GM19372 (cell line): ENCODE measurements around the gene ULK3.

Source experiments
- ATAC-seq: cut with Tn5 transposase; IDR thresholded peaks from one replicate; pipeline ENCODE4 v1.9.1; 2021; ENCODE audit warnings: mild to moderate bottlenecking, low read depth, moderate library complexity; ENCODE audit not compliant: unreplicated experiment

The ULK3 gene

DNA sequence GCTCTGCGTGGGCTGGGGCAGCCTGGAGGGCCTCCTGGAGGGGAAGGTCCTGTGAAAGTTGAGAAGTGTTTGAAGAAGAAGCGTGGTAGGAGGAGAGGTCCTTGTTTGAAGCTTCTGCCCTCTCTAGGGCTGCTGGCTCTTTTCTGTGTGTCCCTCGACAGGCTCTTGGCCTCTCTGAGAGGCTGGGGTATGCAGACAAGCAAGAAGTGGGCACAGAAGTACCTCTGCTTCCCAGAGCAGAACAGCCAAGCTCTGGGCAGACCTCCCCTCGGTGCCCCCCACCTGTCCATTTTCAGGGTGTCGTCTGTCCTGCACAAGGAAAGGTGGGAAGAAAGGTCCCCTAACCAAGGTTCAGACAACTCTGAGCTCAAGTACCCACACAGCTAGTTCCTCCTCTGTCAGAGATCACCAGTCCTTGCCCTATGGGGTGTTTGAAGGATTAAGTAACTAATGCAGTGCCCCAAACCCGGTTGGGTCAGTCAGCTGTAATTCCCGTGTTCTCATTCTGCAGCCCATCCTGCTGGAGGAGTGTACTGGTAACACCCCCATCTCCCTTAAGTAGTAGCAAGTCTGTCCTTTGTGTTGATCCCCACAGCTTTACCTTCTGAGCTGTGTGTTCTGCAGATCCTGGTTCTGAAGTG is 54.8 kb downstream of the ULK3 start:
- ATAC-seq = no peak

DNA sequence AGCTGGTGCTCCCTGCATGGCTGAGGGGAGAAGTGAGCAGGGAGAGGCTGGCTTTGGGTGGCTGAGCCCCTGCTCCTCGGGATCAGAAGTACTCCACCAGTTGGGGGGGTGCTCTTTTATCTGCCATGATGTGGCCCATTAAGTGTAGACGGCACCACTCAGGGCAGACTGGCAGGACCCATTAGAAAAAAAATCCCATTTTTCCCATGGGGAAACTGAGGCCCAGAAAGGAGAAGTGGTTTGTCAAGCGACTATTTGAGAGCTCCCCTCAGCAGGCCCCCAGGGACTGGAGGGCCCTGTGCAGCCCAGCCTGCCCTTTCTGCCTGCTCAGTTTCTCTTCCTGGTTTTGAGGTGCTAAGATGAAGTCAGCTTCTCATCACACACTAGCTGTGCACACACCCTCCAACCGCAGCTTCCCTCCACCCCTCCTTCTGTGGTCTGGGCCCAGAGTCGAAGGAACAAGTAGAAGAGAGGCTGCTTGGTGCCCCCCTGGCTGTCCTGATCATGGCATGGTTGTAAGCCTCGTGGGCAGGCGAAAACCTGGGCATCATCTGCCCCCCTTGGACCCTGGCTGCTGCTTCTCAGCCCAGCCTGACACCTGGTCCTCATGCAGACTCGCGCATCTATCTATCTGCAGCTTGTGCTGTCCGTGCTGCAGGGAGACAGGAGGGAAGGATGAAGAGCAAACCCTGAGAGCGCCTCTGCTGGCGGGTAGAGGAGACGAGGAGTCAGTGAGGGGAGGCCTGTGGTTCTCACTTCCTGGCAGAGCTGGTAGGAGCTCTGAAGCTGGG is 55.5 kb downstream of the ULK3 start:
- peak; percentile 43 for ATAC-seq

GRCh38 chr15:74786551-74787165 is 56.3 kb downstream of the ULK3 start:
- ATAC-seq = no peak
